Panc1 (cell line): Measurements from ENCODE around the gene TNIP1.

Experiments used
- POLR2AphosphoS5 ChIP-seq: IDR thresholded peaks from 2 replicates; pipeline ENCODE4 v1.6.1; 2012; ENCODE audit warnings: mild to moderate bottlenecking, low read depth, low read length, moderate library complexity
- SIN3A ChIP-seq: IDR thresholded peaks from 2 replicates; pipeline ENCODE4 v1.6.1; 2012; ENCODE audit warnings: low read depth, mild to moderate bottlenecking, low read length, moderate library complexity, borderline replicate concordance; ENCODE audit not compliant: insufficient read depth

DNA sequence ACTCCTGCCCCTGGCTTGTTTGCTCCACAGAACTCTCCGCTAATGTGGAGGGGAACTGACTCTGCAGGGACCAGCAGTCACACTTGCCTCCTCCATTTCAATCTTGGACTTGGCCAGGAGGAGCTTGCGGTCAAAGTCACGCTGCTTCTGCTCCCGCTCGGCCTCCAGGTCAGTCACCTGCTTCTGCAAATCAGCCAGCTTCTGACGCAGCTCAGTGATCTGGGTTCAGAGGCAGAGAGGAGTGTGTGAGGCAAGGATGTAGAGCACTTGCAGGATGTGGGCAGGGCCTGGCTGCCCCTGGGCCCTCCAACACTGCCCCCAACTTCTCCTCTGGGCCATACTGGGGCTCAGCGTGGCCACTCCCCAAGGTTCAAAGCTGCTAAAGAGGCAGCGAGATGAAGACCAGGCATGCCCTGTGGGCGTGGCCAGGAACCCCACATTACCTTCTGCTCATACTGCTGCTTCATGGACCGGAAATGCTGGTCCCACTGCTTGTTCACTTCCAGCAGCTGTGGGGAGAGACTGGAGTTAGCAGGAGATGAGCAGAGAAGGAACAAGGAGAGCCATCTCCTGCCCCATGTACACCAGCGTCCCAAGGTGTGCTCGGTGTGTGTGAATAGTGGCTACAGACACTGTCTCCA lies 38.3 kb downstream of the TNIP1 start:
- TF ChIP-seq POLR2AphosphoS5 (no peak), SIN3A (no peak)
